A549 (cell line): Measurements from ENCODE around the gene POR. TPM values are rescaled to one million over a fixed set of nuclear protein-coding genes. Genes with fewer than 3 reads are reported as not detected.
"Not testable (repeated sequence)": the region's sequence is repeated elsewhere in the genome, so short reads cannot be mapped to it uniquely, and the experiment has no call there.

ENCODE experiments used
- ATAC-seq, 2 experiments: fragments of 200-7000 bp in 1 of 2; fragments of >200 bp in 1 of 2; cut with Nextera tagmentation in 1 of 2; cut with Tn5 transposase in 1 of 2; 3 replicates each; pipeline versions ENCODE4 v1.8.0 to v1.9.1; 2018 to 2020; ENCODE audit warnings: mild to moderate bottlenecking in 1 of 2, moderate library complexity in 1 of 2
- CTCF ChIA-PET: fragments of 300-600 bp; sonication (Branson Sonifier 250); formaldehyde crosslinking; extraction: SDS; loops from one replicate; lab custom pipeline; 2021; ENCODE audit warnings: antibody characterized with exemption, inconsistent platforms; lab: Yijun Ruan, JAX
- POLR2A ChIA-PET: fragments of 350-600 bp; formaldehyde crosslinking; extraction: SDS; loops from one replicate; lab custom pipeline; 2021; ENCODE audit warnings: antibody characterized with exemption, inconsistent platforms; lab: Yijun Ruan, JAX
- DNase-seq, 2 experiments: peaks; one replicate each; pipeline versions ENCODE4 v3.0.0 to v3.0.0-alpha.2; 2011 to 2016; ENCODE audit warnings: low read depth in 1 of 2, low spot score in 1 of 2
- FAIRE-seq: peaks from 2 replicates; lab custom pipeline; 2011; peaks lifted over from hg19 to GRCh38; lab: Jason Lieb, UNC
- H3K27ac ChIP-seq, 2 experiments: fragments of >200 bp; sonication (Bioruptor Twin); formaldehyde crosslinking; 3 replicates each; pipeline ENCODE4 v1.5.1; 2016 to 2017
- H3K4me1 ChIP-seq: fragments of >200 bp; sonication (Bioruptor Twin); formaldehyde crosslinking; 3 replicates; pipeline ENCODE4 v1.6.1; 2016
- H3K4me2 ChIP-seq: fragments of >200 bp; sonication (Bioruptor Twin); formaldehyde crosslinking; 3 replicates; pipeline ENCODE4 v1.6.1; 2016
- H3K4me3 ChIP-seq: fragments of >200 bp; sonication (Bioruptor Twin); formaldehyde crosslinking; 3 replicates; pipeline ENCODE4 v1.5.1; 2016
- H3K9me3 ChIP-seq: fragments of >200 bp; sonication (Bioruptor Twin); formaldehyde crosslinking; 3 replicates; pipeline ENCODE4 v1.6.1; 2016
- BHLHE40 ChIP-seq: IDR thresholded peaks from 2 replicates; pipeline ENCODE4 v1.6.1; 2012; ENCODE audit warnings: low read depth, low read length, inconsistent platforms
- CBX2 ChIP-seq: fragments of 200-600 bp; sonication (generic); IDR thresholded peaks from 2 replicates; pipeline ENCODE4 v1.6.1; 2016; ENCODE audit warnings: low read depth, mild to moderate bottlenecking, borderline replicate concordance
- EHMT2 ChIP-seq: fragments of 200-600 bp; sonication (generic); IDR thresholded peaks from 2 replicates; pipeline ENCODE4 v1.6.1; 2016; ENCODE audit warnings: antibody characterized with exemption, low read depth, mild to moderate bottlenecking, moderate library complexity
- FOXS1 ChIP-seq: fragments of 250-450 bp; sonication (Bioruptor Pico); IDR thresholded peaks from 2 replicates; pipeline ENCODE4 v1.5.0; 2020; ENCODE audit warnings: mild to moderate bottlenecking, moderate library complexity
- HDAC2 ChIP-seq: fragments of 200-600 bp; sonication (generic); IDR thresholded peaks from 2 replicates; pipeline ENCODE4 v1.6.1; 2016
- HES2 ChIP-seq: fragments of >200 bp; sonication (Bioruptor Twin); formaldehyde crosslinking; IDR thresholded peaks from 2 replicates; pipeline ENCODE4 v1.6.1; 2016
- HEYL ChIP-seq: fragments of 250-450 bp; sonication (Bioruptor Pico); IDR thresholded peaks from 2 replicates; pipeline ENCODE4 v1.8.0; 2021; ENCODE audit warnings: mild to moderate bottlenecking, moderate library complexity
- HOXB13 ChIP-seq: fragments of 250-450 bp; sonication (Bioruptor Pico); IDR thresholded peaks from 2 replicates; pipeline ENCODE4 v1.5.0; 2020; ENCODE audit warnings: low read depth, mild to moderate bottlenecking, moderate library complexity
- HOXB5 ChIP-seq: fragments of 250-450 bp; sonication (Bioruptor Pico); IDR thresholded peaks from 2 replicates; pipeline ENCODE4 v1.5.0; 2020; ENCODE audit warnings: mild to moderate bottlenecking, moderate library complexity
- JUNB ChIP-seq: fragments of >200 bp; sonication (Bioruptor Twin); formaldehyde crosslinking; IDR thresholded peaks from 2 replicates; pipeline ENCODE4 v1.6.1; 2016
- MAFK ChIP-seq: fragments of 450-650 bp; IDR thresholded peaks from 2 replicates; pipeline ENCODE4 v1.6.1; 2014; ENCODE audit not compliant: partially characterized antibody
- MAX ChIP-seq: IDR thresholded peaks from 2 replicates; pipeline ENCODE4 v1.6.1; 2012
- MYC ChIP-seq: IDR thresholded peaks from 2 replicates; pipeline ENCODE4 v1.6.1; 2012; ENCODE audit warnings: mild to moderate bottlenecking, inconsistent platforms, low read length, improper control_type of control experiment, borderline replicate concordance
- NPAS2 ChIP-seq: fragments of 250-450 bp; sonication (Bioruptor Pico); IDR thresholded peaks from 2 replicates; pipeline ENCODE4 v1.8.0; 2022; ENCODE audit warnings: mild to moderate bottlenecking, moderate library complexity, borderline replicate concordance
- POLR2A ChIP-seq: IDR thresholded peaks from 2 replicates; pipeline ENCODE4 v1.6.1; 2012; ENCODE audit warnings: mild to moderate bottlenecking, low read length
- POLR2AphosphoS2 ChIP-seq: conservative IDR thresholded peaks from 2 replicates; pipeline ENCODE4 v1.6.1; 2012; ENCODE audit warnings: low read length, improper control_type of control experiment, inconsistent platforms
- RARB ChIP-seq: fragments of 250-450 bp; sonication (Bioruptor Pico); IDR thresholded peaks from 2 replicates; pipeline ENCODE4 v1.8.0; 2021; ENCODE audit warnings: mild to moderate bottlenecking, moderate library complexity
- USF2 ChIP-seq: fragments of 450-650 bp; IDR thresholded peaks from 2 replicates; pipeline ENCODE4 v1.6.1; 2014; ENCODE audit warnings: antibody characterized with exemption
- ZC3H11A ChIP-seq: fragments of 450-650 bp; IDR thresholded peaks from 2 replicates; pipeline ENCODE4 v1.6.1; 2014; ENCODE audit warnings: antibody characterized with exemption, mild to moderate bottlenecking
- ZFP36 ChIP-seq: fragments of 450-650 bp; IDR thresholded peaks from 2 replicates; pipeline ENCODE4 v1.6.1; 2014; ENCODE audit warnings: borderline replicate concordance; ENCODE audit not compliant: partially characterized antibody
- WGBS: methylation state at CpG from one replicate; pipeline ENCODE4 v1.1.6; 2017; ENCODE audit errors: missing lambda C conversion rate; 5-methylcytosine and 5-hydroxymethylcytosine counted together
- polyA plus RNA-seq, 4 experiments: library from polyadenylated mRNA; depleted of rRNA in 3 of 4; stranded (reverse); fragments of >200 nt; fragmentation: RNase III in 1 of 4; extraction: RNeasy Plus Mini Kit Qiagen cat#74134 plus additional on column Dnase treatment in 1 of 4; gene quantifications; 2 replicates in 3 of 4; 3 replicates in 1 of 4; pipeline ENCODE4 v1.2.3, GENCODE V29; 2011 to 2017
- TF ChIP-seq, protein P1 (sequence below): fragments of 250-450 bp; sonication (Bioruptor Pico); IDR thresholded peaks from 2 replicates; pipeline ENCODE4 v1.5.0; 2020; ENCODE audit warnings: low read depth, mild to moderate bottlenecking, moderate library complexity
- TF ChIP-seq, protein P2 (sequence below): fragments of >200 bp; sonication (Bioruptor Twin); formaldehyde crosslinking; IDR thresholded peaks from 3 replicates; pipeline ENCODE4 v1.5.1; 2016

POR gene
- polyA plus RNA-seq, 2 of the 4 experiments (the other 2 are of a cell fraction) = 71.1 to 109 TPM

GRCh38 chr7:75907668-75908039 is 7.3 kb upstream of the POR start:
- 94% methylated on average over 9 of the region's 9 CpGs for WGBS
- POLR2A ChIA-PET = interaction anchor here (0.8 kb wide), 1 partner anchor 1297 kb away, joined by 3 read pairs; no protein-coding TSS in a partner anchor

GRCh38 chr7:75909521-75910132 is 5.3 kb upstream of the POR start:
- ATAC-seq = no peak
- no peak overlapping the region for H3K27ac ChIP-seq
- peaks cover 31% of the 10 kb centered on the region for H3K4me1 ChIP-seq
- H3K9me3 ChIP-seq = no peaks in the 10 kb centered on the region
- ChIA-PET POLR2A (no interaction called here), CTCF (interaction anchor here (0.9 to 1.6 kb wide), 3 partner anchors 8 to 110 kb away, joined by 4 to 6 read pairs (median 5); no protein-coding TSS in a partner anchor)
- no peak for TF ChIP-seq EHMT2
- no peak for TF ChIP-seq HDAC2
- no peak for TF ChIP-seq HOXB13 (CRISPR knock-in tag)
- no peak for TF ChIP-seq BHLHE40
- TF ChIP-seq MAFK = no peak
- TF ChIP-seq, protein P1, sequence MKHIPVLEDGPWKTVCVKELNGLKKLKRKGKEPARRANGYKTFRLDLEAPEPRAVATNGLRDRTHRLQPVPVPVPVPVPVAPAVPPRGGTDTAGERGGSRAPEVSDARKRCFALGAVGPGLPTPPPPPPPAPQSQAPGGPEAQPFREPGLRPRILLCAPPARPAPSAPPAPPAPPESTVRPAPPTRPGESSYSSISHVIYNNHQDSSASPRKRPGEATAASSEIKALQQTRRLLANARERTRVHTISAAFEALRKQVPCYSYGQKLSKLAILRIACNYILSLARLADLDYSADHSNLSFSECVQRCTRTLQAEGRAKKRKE (CRISPR knock-in tag) = no peak
- TF ChIP-seq MAX = no peak
- no peak for DNase-seq
- H3K4me2 ChIP-seq = no peak overlapping the region
- no peak overlapping the region for H3K4me3 ChIP-seq
- FAIRE-seq = no peak
- WGBS = 76% methylated on average over 5 of the region's 5 CpGs

More at GRCh38 chr7:75907668-75908039, 7.3 kb upstream of the POR start:
- H3K9me3 ChIP-seq, DNase-seq, FAIRE-seq, H3K4me3 ChIP-seq, ATAC-seq: not testable (repeated sequence)
- Histone ChIP-seq H3K4me1 (peaks cover 28% of the 10 kb centered on the region), H3K27ac (peak overlapping the region; percentile 43 to 82), H3K4me2 (peak overlapping the region; percentile 22; the same call in 2 of the 3 replicates)
- CTCF ChIA-PET = interaction anchor here (1.1 kb wide), 1 partner anchor 11 kb away, joined by 3 read pairs; no protein-coding TSS in a partner anchor

DNA sequence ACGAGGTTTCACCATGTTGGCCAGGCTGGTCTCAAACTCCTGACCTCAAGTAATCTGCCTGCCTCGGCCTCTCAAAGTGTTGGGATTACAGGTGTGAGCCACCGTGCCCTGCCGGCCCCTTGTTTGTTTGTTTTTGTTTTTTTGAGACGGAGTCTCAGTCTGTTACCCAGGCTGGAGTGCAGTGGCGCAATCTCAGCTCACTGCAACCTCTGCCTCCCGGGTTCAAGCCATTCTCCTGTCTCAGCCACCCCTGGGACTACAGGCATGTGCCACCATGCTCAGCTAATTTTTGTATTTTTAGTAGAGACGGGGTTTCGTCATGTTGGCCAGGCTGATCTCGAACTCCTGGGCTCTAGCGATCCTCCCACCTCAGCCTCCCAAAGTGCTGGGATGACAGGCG is 3.8 kb upstream of the POR start:
- peaks cover 21% of the 10 kb centered on the region for H3K4me1 ChIP-seq
- CTCF ChIA-PET = interaction anchor here (0.6 to 1.6 kb wide), 4 partner anchors 10 to 404 kb away, joined by 3 to 6 read pairs (median 4); no protein-coding TSS in a partner anchor

DNA sequence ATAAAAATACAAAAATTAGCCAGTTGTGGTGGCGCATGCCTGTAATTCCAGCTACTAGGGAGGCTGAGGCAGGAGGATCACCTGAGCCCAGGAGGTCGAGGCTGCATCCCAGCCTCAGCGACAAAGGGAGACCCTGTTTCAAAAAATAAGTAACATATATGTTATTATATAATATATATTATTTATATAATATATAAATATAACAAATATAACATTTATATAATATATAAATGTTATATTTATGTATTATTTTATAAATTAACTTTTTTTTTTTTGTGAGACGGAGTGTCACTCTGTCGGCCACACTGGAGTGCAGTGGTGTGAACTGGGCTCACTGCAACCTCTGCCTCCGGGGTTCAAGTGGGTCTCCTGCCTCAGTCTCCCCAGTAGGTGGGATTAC is 1.5 kb upstream of the POR start:
- no peaks in the 10 kb centered on the region for H3K9me3 ChIP-seq
- TF ChIP-seq JUNB = no peak
- no peak for TF ChIP-seq HES2
- TF ChIP-seq EHMT2 = no peak
- TF ChIP-seq POLR2AphosphoS2 = no peak
- TF ChIP-seq HOXB5 (CRISPR knock-in tag) = no peak
- no peak for TF ChIP-seq ZC3H11A
- no peak for TF ChIP-seq USF2
- TF ChIP-seq, protein P2, sequence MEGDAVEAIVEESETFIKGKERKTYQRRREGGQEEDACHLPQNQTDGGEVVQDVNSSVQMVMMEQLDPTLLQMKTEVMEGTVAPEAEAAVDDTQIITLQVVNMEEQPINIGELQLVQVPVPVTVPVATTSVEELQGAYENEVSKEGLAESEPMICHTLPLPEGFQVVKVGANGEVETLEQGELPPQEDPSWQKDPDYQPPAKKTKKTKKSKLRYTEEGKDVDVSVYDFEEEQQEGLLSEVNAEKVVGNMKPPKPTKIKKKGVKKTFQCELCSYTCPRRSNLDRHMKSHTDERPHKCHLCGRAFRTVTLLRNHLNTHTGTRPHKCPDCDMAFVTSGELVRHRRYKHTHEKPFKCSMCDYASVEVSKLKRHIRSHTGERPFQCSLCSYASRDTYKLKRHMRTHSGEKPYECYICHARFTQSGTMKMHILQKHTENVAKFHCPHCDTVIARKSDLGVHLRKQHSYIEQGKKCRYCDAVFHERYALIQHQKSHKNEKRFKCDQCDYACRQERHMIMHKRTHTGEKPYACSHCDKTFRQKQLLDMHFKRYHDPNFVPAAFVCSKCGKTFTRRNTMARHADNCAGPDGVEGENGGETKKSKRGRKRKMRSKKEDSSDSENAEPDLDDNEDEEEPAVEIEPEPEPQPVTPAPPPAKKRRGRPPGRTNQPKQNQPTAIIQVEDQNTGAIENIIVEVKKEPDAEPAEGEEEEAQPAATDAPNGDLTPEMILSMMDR = no peak
- no peak for TF ChIP-seq MYC
- no peak for TF ChIP-seq FOXS1 (CRISPR knock-in tag)
- no peak for TF ChIP-seq CBX2
- no peak for TF ChIP-seq RARB (CRISPR knock-in tag)
- no peak for TF ChIP-seq HEYL (CRISPR knock-in tag)
- TF ChIP-seq POLR2A = no peak
- no peak for TF ChIP-seq ZFP36
- TF ChIP-seq MAX = no peak
- TF ChIP-seq NPAS2 = no peak

More for the DNA sequence above, 3.8 kb upstream of the POR start:
- H3K4me3 ChIP-seq, DNase-seq, FAIRE-seq, H3K27ac ChIP-seq, ATAC-seq, POLR2A ChIA-PET, H3K9me3 ChIP-seq, H3K4me2 ChIP-seq: not testable (repeated sequence)
- WGBS = 65% methylated on average over 12 of the region's 12 CpGs

More for the DNA sequence above, 1.5 kb upstream of the POR start:
- no peak for FAIRE-seq
- ChIA-PET POLR2A (interaction anchor here (1.2 kb wide), 1 partner anchor 47 kb away, joined by 4 read pairs; no protein-coding TSS in a partner anchor), CTCF (interaction anchor here (1.3 kb wide), 1 partner anchor 47 kb away, joined by 4 read pairs; no protein-coding TSS in a partner anchor)
- no peak for ATAC-seq
- Histone ChIP-seq H3K4me3 (no peak overlapping the region), H3K27ac (no peak overlapping the region; a peak in 1 of 6 replicates), H3K4me1 (peaks cover 12% of the 10 kb centered on the region), H3K4me2 (0 out of 3 replicates have a peak overlapping the region, but pooled peaks have one; percentile 87)
- WGBS = 96% methylated on average over 6 of the region's 6 CpGs
- no peak for DNase-seq
